ENCODE results near the gene RPL5. TPM values are rescaled to one million over a fixed set of nuclear protein-coding genes. Genes with fewer than 3 reads are reported as not detected.

RPL5 gene
- total RNA-seq, 1 donor from 2014 or later, result 1,100 TPM

DNA sequence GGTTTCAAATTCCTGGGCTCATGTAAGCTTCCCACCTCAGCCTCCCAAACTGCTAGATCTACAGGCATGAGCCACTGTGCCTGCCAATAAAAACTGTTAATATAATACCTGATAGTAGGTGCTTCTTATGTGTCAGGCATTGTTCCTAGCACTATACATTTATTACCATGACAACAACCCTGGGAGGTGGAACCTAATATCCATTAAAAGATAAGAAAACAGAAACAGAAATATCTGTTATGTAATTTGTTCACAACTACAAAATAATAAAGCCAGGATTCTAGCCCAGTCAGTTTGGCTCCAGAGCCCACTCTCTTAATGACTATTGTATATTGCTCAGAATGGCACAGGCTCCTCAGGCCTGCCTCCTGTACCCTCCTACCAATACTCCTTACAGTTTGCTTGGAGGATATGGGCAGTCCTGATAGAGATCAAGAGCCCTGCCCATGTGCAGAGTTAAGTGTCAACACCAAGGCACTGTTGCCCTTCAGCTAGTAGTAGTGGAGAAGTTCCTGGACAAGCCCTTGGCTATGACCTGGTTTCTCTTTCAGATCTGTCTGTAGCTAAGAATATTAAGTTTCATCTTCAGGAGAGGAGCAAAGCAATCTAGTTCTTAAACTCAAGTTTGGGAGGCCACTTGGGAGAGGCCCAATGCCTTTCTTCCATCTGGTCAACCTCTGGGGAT, 22.4 kb downstream of the RPL5 start:
- DNase-seq (ENCODE audit: low read depth in 2 of 2), result no peak

DNA sequence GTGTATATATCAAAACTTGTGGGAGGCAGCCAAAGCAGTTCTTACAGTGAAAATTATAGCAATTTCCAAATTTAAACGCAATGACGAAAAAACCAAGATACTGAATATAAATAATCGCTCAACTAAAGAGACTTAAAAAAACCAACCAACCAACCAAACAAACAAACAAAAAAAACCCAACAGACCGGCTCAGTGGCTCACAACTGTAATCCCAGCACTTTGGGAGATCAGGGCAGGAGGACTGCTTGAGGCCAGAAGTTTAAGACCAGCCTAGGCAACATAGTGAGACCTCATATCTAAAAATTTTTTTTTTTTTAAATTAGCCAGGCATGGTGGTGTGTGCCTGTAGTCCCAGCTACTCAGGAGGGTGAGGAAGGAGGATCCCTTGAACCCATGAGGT, 23.4 kb downstream of the RPL5 start:
- DNase-seq (ENCODE audit: low read depth in 2 of 2), result no peak

DNA sequence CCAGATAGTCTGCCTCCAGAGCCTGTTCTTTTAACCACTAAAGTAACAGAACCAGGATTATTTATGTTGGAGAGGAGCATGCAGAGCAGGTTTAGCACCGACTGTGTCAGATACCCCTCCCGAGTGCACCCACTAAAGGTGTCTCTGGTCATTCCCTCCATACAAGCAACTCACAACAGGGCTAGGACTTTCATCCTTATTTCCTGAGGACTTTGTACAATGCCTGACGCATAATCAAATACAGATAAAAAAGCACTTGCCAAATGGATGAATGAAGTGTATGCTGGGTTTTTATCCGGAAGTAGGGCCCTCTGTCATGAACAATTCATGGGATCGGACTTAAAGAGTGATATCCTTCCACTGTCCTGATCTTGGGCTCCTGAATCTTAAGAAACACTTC, 26.0 kb downstream of the RPL5 start:
- DNase-seq (ENCODE audit: low read depth in 2 of 2), result no peak

DNA sequence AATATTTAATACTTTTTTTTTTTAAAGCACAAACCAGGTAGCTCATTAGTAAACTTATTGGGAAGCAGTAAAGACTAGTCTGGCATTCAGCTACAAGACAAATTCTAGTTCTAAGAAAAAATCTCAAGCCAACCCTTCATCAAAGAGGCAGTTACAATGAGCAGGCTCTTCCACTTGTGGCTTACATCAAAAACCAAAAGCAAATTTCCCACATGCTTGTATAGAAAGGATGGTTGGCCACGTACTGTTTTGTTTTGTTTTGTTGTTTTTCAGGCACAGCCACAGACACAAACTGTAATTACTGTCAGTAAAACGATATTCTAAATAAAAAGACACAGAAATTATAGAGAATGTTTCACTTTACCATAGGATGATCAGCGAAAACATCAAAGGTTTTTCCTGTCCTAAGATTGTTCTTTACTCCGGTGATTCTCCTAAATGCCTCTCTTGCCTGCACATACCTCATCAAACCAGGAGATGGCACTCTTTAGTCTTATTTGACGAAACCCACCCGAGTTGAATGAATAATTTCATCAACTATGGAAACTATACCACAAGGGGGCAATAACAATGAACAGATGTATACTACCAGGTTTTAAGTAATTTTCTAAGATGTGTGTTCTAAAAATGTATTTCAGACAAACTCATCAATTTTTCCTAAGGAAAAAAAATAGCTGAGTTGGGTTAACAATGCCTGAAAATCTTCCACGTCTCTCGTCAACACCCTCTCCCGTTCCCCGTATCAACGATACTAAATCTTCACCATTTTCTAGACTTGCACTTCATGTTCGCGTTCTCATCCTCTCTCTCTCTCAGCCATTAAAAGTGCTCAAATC, 26.9 kb downstream of the RPL5 start:
- peak; percentile 62 to 76 for DNase-seq (ENCODE audit: low read depth in 2 of 2)

- DNase-seq (ENCODE audit: low read depth in 2 of 2), result no peak
These were observed 27.7 kb downstream of the RPL5 start for GRCh38 chr1:92859400-92860039.

- no peak for DNase-seq (ENCODE audit: low read depth in 2 of 2)
These were observed 30.8 kb downstream of the RPL5 start for GRCh38 chr1:92862605-92863004.

- no peak for DNase-seq (ENCODE audit: low read depth in 2 of 2)
These were observed 32.3 kb downstream of the RPL5 start for GRCh38 chr1:92864131-92864530.

DNA sequence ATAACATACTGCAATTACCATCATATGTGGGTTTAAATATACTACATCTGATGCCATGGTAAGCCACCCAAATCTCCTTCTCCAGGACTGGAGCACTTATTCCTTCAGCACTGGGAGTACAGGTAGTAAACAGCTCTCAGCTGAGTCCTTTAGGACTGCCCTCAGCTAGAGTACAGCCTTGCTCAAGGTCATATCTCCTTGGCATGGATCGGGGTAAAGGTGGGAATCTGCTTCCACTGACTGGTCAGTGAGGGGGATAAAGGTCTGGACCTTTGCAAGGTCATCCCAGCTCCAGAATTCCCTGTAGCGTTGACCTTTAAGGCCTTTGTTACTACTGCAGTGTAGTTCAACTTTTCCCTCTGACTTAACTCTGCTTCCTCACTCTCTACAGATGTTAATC, 38.8 kb downstream of the RPL5 start:
- DNase-seq (ENCODE audit: low read depth in 2 of 2), result no peak

DNA sequence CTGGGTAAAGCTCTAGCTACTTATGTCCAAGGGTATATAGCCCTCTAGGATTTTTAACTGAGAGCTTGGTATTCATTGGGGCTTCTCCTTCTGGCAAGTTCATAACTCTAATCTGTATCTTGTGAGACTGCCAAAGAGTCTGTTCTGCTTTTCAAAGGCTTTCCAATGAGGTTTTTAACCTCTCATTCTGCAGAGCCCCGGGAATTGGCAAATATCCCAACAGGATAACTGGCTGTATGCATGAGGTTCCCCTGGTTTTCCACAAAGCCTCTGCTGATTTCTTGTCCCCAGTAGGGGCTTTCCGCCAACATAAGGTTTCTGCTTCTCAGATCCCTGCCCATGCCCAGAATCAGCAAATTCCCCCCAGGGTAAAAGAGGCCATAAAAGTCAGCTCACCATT, 40.9 kb downstream of the RPL5 start:
- no peak for DNase-seq (ENCODE audit: low read depth in 2 of 2)

- no peak for DNase-seq (ENCODE audit: low read depth in 2 of 2)
These were observed 43.1 kb downstream of the RPL5 start for GRCh38 chr1:92874987-92875386.

DNA sequence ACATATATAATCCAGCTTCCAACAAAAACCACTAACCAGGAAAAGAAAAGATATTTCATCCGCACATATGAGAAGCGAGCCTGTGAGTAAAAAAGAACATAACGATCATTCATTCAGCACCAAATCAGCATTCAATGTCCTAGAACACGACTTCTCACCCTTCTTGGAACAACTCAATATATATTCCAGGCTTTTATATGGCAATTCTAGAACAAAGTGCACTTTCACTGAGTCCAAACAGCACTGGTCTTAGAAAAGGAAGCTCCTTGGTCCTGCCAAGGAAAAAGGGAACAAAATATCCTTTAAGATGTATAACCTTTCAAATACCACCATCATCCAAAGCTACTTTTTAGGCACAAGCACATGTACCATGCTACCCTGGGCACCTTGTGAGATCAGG, 44.5 kb downstream of the RPL5 start:
- DNase-seq (ENCODE audit: low read depth in 2 of 2), result no peak

DNA sequence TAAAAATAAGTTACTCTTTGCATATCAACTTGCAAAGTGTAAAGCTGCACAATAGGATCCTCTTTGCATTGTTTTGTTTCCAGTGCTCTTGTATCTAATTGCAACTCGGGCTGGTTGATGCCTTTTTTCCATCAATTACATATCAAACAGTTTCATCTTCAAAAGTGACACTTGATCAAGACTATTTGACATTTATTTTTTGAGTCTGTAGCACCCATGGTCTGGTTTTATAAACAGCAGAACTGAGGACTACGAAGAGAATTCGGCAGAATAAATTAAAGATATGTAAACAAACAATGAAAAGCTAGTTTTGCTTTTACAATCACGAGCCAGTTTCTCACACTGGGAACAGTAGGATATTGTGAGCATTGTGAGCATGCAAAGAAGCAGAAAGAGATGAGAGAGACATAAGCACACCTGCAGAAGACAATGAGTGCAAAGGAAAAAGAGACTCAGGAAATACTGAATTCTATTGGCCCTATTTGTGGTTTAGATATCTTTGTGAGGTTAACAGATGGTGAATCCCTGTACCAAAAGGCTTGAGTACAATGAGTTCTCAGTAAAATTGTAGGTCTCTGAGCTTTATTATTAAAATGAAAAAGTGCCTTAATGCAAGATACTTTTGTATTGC, 45.4 kb downstream of the RPL5 start:
- DNase-seq (ENCODE audit: low read depth in 2 of 2), result no peak

GRCh38 chr1:92877792-92878191, 46.0 kb downstream of the RPL5 start:
- no peak for DNase-seq (ENCODE audit: low read depth in 2 of 2)

DNA sequence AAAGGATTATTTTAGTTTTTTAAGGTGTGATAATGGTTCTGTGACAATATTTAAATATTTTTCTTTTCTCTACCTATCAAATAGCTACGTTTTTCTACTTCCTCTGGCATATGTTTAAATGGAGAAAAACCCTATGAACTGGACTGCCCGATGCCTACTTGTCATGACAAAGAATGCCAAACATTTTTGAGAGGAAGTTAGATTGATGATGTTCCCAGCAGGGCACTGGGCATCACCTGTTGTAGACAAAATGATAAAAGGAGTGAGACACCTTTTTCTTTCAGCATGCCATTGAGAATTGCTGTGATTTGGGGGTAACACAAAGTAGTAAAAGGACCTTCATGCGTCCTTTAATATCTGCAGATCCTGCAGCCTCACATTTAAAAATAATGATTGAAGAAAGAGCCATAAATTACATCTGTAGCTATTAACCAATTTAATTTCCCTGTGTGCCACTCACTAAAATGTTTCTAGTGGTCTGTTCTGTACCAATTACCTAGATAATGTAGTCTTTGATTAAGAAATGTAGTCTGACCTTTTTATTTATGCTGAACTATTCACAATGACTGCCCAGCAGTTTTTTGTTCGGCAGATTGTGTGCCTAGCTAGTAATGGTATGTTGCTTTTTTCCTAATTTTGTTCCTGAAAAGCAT, 47.6 kb downstream of the RPL5 start:
- no peak for DNase-seq (ENCODE audit: low read depth in 2 of 2)

DNA sequence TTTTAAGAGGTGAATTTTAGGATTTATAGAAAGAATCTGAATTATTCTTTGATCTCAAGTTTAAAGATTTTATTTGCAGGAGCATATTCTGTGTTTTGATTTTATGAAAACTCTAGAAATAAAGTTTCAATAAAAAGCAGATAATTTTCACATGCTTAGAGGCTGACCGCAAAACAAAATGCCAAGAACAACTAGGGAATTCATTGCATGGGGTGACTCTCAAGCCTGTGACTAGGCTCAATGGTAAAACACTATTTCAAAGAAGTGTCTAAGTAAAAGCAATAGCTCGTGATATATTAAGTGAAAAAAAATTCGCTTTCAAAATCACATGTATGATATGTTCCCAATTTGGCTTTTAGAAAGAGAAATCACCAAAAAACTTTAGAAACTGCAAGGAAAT, 49.6 kb downstream of the RPL5 start:
- DNase-seq (ENCODE audit: low read depth in 2 of 2), result no peak

- DNase-seq (ENCODE audit: low read depth in 2 of 2), result no peak
These were observed 51.0 kb downstream of the RPL5 start for GRCh38 chr1:92882819-92883218.

DNA sequence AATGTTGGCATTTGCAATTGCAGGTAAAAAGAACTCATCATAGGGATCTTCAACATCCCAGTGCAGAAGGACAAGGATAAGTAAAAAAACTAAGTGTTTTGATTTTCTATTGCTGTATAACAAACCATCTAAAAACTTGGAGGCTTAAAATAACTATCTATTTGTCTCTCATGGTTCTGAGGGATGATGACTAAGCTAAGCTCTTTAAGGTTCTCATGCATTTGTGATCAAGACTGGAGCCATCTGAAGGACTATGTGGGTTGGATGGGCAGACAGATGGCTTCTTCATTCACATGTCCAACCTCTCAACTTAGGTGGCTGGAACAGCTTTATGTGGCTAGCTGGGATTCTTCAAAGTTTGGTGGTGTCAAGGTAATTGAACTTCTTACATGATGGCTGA, 51.5 kb downstream of the RPL5 start:
- no peak for DNase-seq (ENCODE audit: low read depth in 2 of 2)

GRCh38 chr1:92884195-92884594, 52.4 kb downstream of the RPL5 start:
- DNase-seq (ENCODE audit: low read depth in 2 of 2), result no peak

GRCh38 chr1:92886886-92887419, 55.1 kb downstream of the RPL5 start:
- DNase-seq (ENCODE audit: low read depth in 2 of 2), result no peak

DNA sequence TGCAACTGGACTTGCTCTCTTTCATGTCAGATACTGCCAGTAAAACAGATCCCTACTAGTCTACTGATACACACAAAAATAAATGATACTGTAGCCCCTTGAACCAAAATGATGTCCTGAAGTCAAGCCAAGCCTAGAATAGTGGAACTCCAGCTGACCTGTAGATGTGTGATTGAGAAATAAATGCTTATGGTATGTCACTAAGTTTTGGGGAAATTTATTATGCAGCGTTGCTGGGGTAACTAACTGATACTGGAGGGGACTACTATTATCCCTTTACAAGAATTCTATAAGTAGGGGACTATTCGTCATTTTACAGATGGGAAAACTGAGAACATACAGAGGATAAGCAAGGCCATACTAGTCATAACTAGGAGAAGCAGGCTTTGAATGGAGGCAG, 55.6 kb downstream of the RPL5 start:
- DNase-seq (ENCODE audit: low read depth in 2 of 2), result no peak
